Duodenal mucosa (tissue), 2 donors: ENCODE results near the gene PHF1.

Experiments
- H3K27ac ChIP-seq: one replicate; pipeline ENCODE4 v1.7.0; 2013; ENCODE audit warnings: low read depth, low read length
- H3K27me3 ChIP-seq, 2 donors: one replicate each; pipeline ENCODE4 v1.7.0; 2013; ENCODE audit warnings: low read length in 2 of 2, control low read depth in 1 of 2; ENCODE audit not compliant: insufficient read depth in 2 of 2, control insufficient read depth in 1 of 2
- H3K36me3 ChIP-seq, 2 donors: one replicate each; pipeline ENCODE4 v1.7.0; 2013; ENCODE audit warnings: low read length in 2 of 2, control low read depth in 1 of 2; ENCODE audit not compliant: insufficient read depth in 2 of 2, control insufficient read depth in 1 of 2
- H3K4me1 ChIP-seq, 2 donors: one replicate each; pipeline ENCODE4 v1.7.0; 2013; ENCODE audit warnings: low read length in 2 of 2, control low read depth in 1 of 2; ENCODE audit not compliant: insufficient read depth in 2 of 2, control insufficient read depth in 1 of 2
- H3K4me3 ChIP-seq, 2 donors: one replicate each; pipeline ENCODE4 v1.7.0; 2013; ENCODE audit warnings: low read length in 2 of 2, low read depth in 1 of 2
- H3K9ac ChIP-seq, 2 donors: one replicate each; pipeline ENCODE4 v1.7.0; 2013; ENCODE audit warnings: low read length in 2 of 2, low read depth in 1 of 2
- H3K9me3 ChIP-seq, 2 donors: one replicate each; pipeline ENCODE4 v1.7.0; 2013; ENCODE audit warnings: low read length in 2 of 2, control low read depth in 1 of 2; ENCODE audit not compliant: control insufficient read depth in 1 of 2

PHF1 gene

DNA sequence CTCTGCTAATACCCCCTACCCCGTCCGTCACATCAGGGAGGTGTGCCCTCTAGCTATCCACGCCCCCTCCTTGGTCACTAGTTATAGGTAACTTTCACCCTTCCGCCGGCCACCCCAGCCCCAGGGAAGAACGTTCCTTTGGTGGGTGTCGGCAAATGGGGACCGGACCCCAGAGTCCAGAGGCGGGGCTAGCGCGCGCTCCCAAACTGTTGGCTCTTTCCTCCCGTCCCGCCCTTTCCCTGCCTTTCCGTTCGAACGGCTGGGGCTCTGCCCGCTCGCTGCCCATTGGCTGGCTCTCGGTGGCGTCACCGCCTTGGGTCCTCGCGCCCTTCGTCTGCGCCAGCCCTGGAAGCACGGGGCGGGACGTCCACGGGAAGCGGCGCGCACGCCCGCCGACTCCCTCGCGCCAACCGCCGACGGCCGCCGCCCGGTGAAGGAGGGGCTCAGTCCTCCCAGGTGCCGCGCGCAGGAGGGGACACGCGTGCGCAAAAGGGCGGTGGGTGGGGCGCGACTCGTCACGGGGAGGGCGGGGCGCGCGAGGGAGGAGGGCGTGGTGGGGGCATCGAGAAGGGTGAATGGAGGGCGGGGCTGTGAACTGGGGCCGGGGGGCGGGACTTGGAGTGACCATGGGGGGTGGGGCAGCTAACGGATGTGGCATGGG, 634 bp upstream of the PHF1 start:
- Histone ChIP-seq H3K27ac (peak overlapping the region; percentile 94), H3K4me3 (peak overlapping the region; percentile 85 to 88), H3K27me3 (no peaks in the 10 kb centered on the region), H3K4me1 (peaks cover 0 to 16% of the 10 kb centered on the region in 2 donors), H3K36me3 (peaks cover 21 to 39% of the 10 kb centered on the region in 2 donors), H3K9ac (peak overlapping the region; percentile 86 to 94), H3K9me3 (no peaks in the 10 kb centered on the region)

DNA sequence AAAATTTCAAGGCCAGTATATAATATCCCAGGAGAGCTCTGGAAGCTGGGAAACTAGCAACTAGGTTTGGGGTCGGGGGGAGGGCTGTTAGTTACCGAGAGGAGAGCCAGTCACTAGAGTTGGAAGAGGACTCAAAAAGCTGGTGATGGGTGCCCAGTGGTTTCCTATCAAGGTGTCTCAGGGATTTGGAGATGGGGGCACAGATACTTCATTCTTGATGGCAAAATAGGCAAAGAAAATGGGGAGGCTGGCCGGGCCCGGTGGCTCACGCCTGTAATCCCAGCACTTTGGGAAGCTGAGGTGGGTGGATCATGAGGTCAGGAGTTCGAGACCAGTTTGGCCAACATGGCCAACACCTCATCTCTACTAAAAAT, 805 bp downstream of the PHF1 start:
- H3K36me3 ChIP-seq = peaks cover 21 to 37% of the 10 kb centered on the region in 2 donors
- peak overlapping the region; percentile 76 to 77 for H3K4me3 ChIP-seq
- H3K27me3 ChIP-seq = no peaks in the 10 kb centered on the region
- no peaks in the 10 kb centered on the region for H3K9me3 ChIP-seq
- H3K9ac ChIP-seq = peak overlapping the region; percentile 84 to 88
- peaks cover 11 to 27% of the 10 kb centered on the region in 2 donors for H3K4me1 ChIP-seq
- H3K27ac ChIP-seq = no peak overlapping the region

DNA sequence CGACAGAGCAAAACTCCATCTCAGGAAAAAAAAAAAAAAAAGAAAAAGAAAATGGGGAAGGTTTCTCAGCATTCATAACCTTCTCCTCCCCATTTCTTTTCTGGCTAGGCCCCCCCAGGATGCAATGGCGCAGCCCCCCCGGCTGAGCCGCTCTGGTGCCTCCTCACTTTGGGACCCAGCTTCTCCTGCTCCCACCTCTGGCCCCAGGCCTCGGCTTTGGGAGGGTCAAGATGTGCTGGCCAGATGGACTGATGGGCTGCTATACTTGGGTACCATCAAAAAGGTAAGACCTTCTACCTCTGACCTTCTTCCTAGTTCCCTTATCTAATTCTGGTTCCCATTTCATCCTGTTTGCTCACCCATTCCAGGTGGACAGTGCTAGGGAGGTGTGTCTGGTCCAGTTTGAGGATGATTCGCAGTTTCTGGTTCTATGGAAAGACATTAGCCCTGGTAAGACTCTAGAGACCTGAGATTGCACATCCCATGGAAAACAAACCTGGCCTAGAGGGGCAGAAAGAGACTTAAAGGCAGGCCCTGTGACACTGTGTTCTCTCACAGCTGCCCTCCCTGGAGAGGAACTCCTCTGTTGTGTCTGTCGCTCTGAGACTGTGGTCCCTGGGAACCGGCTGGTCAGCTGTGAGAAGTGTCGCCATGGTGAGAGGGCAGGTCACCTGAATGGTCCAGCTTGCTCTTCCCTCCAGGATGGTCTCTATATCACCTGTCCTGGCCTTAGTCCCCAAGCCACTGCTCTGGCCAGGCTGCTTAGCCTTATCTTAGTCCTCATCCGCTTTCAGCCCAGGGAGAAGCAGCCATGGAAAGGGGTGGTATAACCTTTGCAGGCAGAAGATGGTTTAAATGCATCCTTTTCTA, 1.6 kb downstream of the PHF1 start:
- Histone ChIP-seq H3K36me3 (peaks cover 21 to 38% of the 10 kb centered on the region in 2 donors), H3K4me1 (peaks cover 18 to 34% of the 10 kb centered on the region in 2 donors), H3K27me3 (no peaks in the 10 kb centered on the region), H3K4me3 (no peak overlapping the region), H3K9me3 (no peaks in the 10 kb centered on the region), H3K9ac (no peak overlapping the region), H3K27ac (no peak overlapping the region)

DNA sequence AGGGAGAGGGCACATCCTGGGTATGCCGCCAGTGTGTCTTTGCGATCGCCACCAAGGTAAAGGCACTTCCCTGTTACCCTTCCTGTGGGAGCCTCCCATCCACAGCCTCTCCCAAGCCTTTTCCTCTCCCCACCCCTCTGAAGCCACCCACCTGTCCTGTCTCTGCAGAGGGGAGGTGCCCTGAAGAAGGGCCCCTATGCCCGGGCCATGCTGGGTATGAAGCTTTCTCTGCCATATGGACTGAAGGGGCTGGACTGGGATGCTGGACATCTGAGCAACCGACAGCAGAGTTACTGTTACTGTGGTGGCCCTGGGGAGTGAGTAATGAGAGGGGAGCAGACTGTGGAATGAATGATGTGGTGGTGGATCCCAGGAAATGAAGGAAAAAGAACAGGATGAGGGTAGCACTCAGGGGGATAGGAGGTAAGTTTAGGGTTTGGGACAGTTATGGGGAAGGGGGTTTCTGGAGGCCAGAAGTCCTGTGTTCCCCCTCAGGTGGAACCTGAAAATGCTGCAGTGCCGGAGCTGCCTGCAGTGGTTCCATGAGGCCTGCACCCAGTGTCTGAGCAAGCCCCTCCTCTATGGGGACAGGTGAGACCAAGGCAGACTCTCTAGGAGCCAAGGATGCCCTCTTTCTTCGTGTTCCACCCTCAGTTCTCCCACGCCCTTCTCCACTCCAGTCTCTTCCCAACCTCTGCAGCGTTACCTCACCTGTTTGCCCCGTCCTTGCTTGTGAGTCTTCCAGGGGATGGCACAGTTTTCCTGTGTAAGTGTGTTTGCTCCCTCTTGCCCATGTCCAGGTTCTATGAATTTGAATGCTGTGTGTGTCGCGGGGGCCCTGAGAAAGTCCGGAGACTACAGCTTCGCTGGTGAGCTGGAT, 2.7 kb downstream of the PHF1 start:
- H3K9ac ChIP-seq = no peak overlapping the region
- no peak overlapping the region for H3K4me3 ChIP-seq
- no peaks in the 10 kb centered on the region for H3K27me3 ChIP-seq

DNA sequence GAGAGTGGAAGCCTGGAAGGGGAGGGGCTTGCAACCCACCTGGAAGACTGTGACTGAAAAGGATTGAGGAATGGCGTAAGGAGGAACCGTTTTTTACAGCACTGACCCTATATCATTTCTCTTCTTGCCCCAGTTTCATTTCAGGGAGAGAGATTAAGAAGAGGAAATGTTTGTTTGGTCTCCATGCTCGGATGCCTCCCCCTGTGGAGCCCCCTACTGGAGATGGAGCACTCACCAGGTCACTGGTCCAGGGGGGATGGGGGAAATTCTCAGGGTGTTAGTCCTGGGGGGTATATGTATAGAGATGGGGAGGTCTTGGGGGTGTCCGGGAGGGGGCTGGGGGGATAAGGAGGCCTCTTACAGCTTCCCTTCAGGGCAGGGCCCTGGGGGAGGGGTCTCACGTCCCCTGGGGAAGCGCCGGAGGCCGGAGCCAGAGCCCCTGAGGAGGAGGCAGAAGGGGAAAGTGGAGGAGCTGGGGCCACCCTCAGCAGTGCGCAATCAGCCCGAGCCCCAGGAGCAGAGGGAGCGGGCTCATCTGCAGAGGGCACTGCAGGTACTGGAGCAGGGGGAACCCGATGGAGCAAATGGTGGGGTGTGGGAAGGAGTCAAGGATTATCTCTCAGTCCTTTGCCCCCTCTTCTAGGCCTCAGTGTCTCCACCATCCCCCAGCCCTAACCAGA, 3.9 kb downstream of the PHF1 start:
- Histone ChIP-seq H3K4me1 (peaks cover 25 to 45% of the 10 kb centered on the region in 2 donors), H3K9ac (no peak overlapping the region), H3K9me3 (no peaks in the 10 kb centered on the region), H3K27me3 (no peaks in the 10 kb centered on the region), H3K36me3 (peaks cover 21 to 38% of the 10 kb centered on the region in 2 donors), H3K27ac (no peak overlapping the region), H3K4me3 (no peak overlapping the region)

More for the DNA sequence above, 2.7 kb downstream of the PHF1 start:
- Histone ChIP-seq H3K4me1 (peaks cover 19 to 38% of the 10 kb centered on the region in 2 donors), H3K27ac (no peak overlapping the region), H3K36me3 (peaks cover 21 to 38% of the 10 kb centered on the region in 2 donors), H3K9me3 (no peaks in the 10 kb centered on the region)

DNA sequence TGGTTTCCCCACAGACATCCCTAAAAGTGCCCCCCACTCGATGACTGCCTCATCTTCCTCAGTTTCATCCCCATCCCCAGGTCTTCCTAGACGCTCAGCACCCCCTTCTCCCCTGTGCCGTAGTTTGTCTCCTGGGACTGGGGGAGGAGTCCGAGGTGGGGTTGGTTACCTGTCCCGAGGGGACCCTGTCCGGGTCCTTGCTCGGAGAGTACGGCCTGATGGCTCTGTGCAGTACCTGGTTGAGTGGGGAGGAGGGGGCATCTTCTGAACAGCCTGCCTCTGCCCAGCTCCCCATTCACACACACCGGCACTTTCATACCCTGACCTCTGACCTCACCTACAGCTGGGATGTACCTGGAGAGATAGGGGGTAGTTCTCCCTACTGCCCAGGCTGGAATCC, 5.0 kb downstream of the PHF1 start:
- Histone ChIP-seq H3K4me1 (peaks cover 25 to 45% of the 10 kb centered on the region in 2 donors), H3K4me3 (no peak overlapping the region), H3K27ac (no peak overlapping the region), H3K9ac (peak overlapping the region in 1 of 2 donors; percentile 2), H3K9me3 (no peaks in the 10 kb centered on the region), H3K36me3 (peaks cover 21 to 38% of the 10 kb centered on the region in 2 donors), H3K27me3 (no peaks in the 10 kb centered on the region)

DNA sequence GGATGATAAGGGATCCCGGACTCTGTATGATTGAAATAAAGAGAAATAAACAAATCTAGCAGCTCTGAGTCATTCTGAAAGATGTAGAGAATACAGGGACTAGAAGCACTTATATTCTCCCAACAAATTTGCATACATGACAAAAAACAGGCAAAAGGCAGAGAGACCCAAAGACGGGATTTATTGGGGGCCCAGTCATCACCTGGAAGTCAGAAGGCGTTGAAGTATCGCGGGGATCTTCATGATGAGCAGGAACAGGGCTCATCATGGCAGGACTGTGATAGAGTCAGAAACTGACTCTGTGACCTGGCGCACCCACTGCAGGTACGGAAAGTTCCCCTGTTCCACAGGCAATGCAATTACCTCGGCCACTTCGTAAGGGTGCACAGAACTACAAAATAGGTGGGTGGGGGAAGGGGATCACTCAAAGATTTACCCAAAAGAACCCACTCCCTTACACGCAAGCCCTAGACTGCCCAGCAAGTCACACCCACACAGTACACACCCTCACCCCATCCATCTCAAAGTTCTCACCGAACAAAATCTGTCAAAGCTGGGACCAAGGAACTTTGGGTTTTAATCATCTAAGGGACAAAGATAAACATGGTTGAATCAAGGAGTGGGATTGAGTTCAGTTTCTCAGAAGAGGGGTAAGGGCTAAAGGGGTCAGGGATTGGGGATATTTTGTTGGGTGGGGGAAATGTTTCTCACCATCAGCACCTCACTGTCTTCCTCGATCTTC, 5.7 kb downstream of the PHF1 start:
- no peak overlapping the region for H3K27ac ChIP-seq
- peak overlapping the region; percentile 82 to 87 for H3K9ac ChIP-seq
- peaks cover 21 to 38% of the 10 kb centered on the region in 2 donors for H3K36me3 ChIP-seq
- H3K4me1 ChIP-seq = peaks cover 25 to 44% of the 10 kb centered on the region in 2 donors
- no peaks in the 10 kb centered on the region for H3K27me3 ChIP-seq
- peak overlapping the region; percentile 79 to 89 for H3K4me3 ChIP-seq
- no peaks in the 10 kb centered on the region for H3K9me3 ChIP-seq

DNA sequence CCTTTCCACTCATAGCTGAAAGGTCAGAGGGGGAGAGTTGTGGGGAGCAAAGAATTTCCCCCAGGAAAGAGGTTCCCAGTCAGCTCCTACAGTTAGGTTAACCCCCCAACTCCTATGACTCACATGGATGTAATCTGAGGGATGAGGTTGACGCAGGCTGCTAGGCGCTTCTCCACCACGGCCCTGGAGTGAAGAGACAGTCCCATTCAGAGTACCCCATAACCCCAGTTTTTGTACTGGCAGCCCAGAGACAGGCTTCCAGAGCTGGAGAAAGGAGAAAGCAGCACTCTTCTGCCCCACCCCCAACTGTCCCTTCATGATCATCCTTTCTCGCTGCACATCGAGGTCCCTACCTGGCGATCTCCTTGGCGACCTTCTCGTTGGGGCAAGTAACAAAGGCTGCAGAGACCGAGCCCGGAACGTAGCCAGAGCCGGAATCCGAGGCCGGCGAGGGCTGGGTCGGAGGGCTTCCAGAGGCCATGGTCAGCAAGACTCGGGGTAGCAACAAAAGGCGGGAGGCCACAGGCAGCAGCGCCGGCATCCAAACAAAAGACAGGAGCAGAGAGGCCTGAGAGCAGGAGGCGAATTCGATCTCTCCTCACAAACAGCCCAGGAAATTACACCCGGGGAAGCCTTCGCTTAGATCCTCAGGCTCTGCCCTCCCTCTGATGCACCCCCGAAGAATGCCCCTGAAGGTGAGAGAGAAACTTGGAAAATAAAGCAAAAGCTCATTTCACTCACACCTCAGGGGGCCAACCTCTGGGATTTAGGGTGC, 6.5 kb downstream of the PHF1 start:
- H3K36me3 ChIP-seq = peaks cover 21 to 38% of the 10 kb centered on the region in 2 donors
- peak overlapping the region; percentile 82 to 87 for H3K9ac ChIP-seq
- peak overlapping the region; percentile 87 for H3K27ac ChIP-seq
- H3K4me3 ChIP-seq = peak overlapping the region; percentile 79 to 89
- H3K27me3 ChIP-seq = no peaks in the 10 kb centered on the region
- H3K4me1 ChIP-seq = peaks cover 25 to 38% of the 10 kb centered on the region in 2 donors
- no peaks in the 10 kb centered on the region for H3K9me3 ChIP-seq
